Right cardiac atrium (tissue), 5 donors: ENCODE data around the gene TMEFF2. TPM values are rescaled to one million over a fixed set of nuclear protein-coding genes. Genes with fewer than 3 reads are reported as not detected.

Source experiments
- ATAC-seq, 2 donors: fragments of 200-7000 bp; cut with Tn5 transposase; one replicate each; pipeline versions ENCODE4 v1.8.0 to v1.9.1; 2020; ENCODE audit warnings: moderate library complexity in 2 of 2, mild to moderate bottlenecking in 1 of 2
- DNase-seq, 3 donors: peaks; one replicate each; pipeline ENCODE4 v3.0.0-alpha.2; 2020
- H3K27ac ChIP-seq: one replicate; pipeline ENCODE4 v1.5.1; 2013; ENCODE audit warnings: mild to moderate bottlenecking, low read length, control low read depth, moderate library complexity
- H3K27me3 ChIP-seq: one replicate; pipeline ENCODE4 v1.6.1; 2013; ENCODE audit not compliant: control insufficient read depth, insufficient read depth
- H3K4me1 ChIP-seq: one replicate; pipeline ENCODE4 v1.6.1; 2013; ENCODE audit warnings: low read length; ENCODE audit not compliant: control insufficient read depth, insufficient read depth
- H3K4me3 ChIP-seq: one replicate; pipeline ENCODE4 v1.5.1; 2013; ENCODE audit warnings: low read length, control low read depth
- H3K9me3 ChIP-seq: one replicate; pipeline ENCODE4 v1.6.1; 2013; ENCODE audit warnings: low read length; ENCODE audit not compliant: control insufficient read depth
- WGBS: extraction: QIAGEN DNeasy Blood & Tissue Kit; methylation state at CpG from one replicate; pipeline ENCODE4 v1.1.7; 2013; 5-methylcytosine and 5-hydroxymethylcytosine counted together
- intact Hi-C, 4 donors: fragments of 100-400 bp; cut with DNase I; formaldehyde crosslinking; loops; one replicate each; pipeline versions ENCODE4 v1.11.0 to v1.14.0; 2022 to 2023
- polyA plus RNA-seq: library from polyadenylated mRNA; stranded (reverse); fragments of 200-250 nt; gene quantifications from one replicate; pipeline ENCODE4 v1.2.3, GENCODE V29; 2013
- total RNA-seq, 4 donors: library from RNA; stranded (reverse); fragmentation: NEBNext Ultra II Directional; extraction: Animal tissue kit (Norgen Biotek cat#: 25700); gene quantifications; one replicate each; pipeline ENCODE4 v1.2.1, GENCODE V29; 2021
- donor health status: healthy with polysubstance abuse.
- donor health status: DM: no; HTN: yes; CAD: no.
- donor health status: DM: no; HTN: no; CAD: no.
- donor health status: DM: no; HTN: yes; CAD: no; lungs with severe emphysema.
- donor health status: DM: yes; HTN: yes; CAD: no.

TMEFF2 gene
- total and polyA plus RNA-seq, 5 donors = 0.14 to 3.3 (median 1.3) TPM

GRCh38 chr2:192203876-192204275 is 9.1 kb upstream of the TMEFF2 start:
- Histone ChIP-seq H3K27ac (no peak overlapping the region), H3K9me3 (no peaks in the 10 kb centered on the region), H3K4me1 (no peaks in the 10 kb centered on the region), H3K27me3 (no peaks in the 10 kb centered on the region), H3K4me3 (no peak overlapping the region)
- no peak for ATAC-seq
- no peak for DNase-seq
- WGBS = 86% methylated on average over 1 of the region's 1 CpG
- intact Hi-C loops = no loop called here

DNA sequence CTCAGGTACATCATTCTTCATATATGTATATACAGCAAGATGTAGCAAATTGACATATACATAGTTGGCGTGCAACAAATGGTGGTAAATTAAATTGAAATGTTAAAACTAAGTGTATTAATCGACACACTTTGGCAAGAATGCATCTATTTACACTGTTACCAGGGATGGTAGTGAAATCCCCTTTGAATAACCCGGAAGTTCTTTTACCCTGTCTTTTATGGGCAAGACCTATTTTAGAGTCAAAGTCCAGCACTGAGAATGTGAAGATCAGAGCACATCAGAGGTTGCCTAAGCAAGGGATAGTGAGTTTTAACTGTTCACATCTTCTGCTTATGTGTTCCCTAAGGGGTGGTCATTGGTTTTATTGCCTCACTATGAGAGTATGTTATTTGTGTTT is 7.6 kb upstream of the TMEFF2 start:
- intact Hi-C loops = no loop called here
- Histone ChIP-seq H3K4me1 (no peaks in the 10 kb centered on the region), H3K9me3 (no peaks in the 10 kb centered on the region), H3K27me3 (no peaks in the 10 kb centered on the region), H3K4me3 (no peak overlapping the region), H3K27ac (no peak overlapping the region)
- ATAC-seq (no peak), DNase-seq (no peak)
- WGBS = 92% methylated on average over 3 of the region's 3 CpGs

DNA sequence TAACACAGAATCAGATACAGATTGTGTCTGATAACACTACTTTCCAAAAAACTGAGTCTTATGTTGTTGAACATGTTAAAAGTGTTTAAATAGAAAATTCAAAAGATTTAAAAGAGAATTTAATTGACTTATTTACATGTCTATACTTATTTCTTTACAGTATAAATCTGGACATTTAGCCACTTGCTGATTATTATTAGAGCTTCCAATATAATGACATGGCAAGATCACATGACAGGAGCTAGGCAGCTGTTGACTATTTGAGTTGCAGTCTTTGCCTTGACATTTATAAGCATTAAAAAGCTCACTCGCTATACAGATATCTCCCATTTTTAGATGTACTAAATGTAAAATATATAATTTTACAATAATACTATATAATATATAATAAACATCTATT is 6.4 kb upstream of the TMEFF2 start:
- ATAC-seq (no peak), DNase-seq (no peak)
- no peak overlapping the region for H3K4me3 ChIP-seq
- WGBS = 95% methylated on average over 1 of the region's 1 CpG
- H3K27me3 ChIP-seq = no peaks in the 10 kb centered on the region
- H3K4me1 ChIP-seq = no peaks in the 10 kb centered on the region
- no peaks in the 10 kb centered on the region for H3K9me3 ChIP-seq
- intact Hi-C loops = no loop called here
- no peak overlapping the region for H3K27ac ChIP-seq

DNA sequence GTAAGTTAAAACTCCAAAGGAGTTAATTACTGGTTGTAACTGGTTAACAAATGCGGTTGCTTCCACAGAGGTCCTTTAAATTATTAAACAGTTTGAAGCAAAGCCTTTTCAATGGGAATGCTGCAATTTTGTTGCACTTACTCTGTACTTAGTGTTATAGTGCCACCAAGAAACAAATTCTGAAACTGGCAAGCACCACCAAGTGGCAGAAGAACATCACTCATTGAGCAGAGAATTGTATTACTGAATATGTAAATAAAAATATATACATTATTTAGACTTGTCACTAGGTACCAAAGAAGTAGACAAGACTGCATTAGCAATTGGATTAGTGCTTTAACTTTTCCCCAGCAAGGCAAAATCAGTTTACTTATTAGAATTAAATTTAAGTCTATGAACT is 2.6 kb upstream of the TMEFF2 start:
- intact Hi-C loops = no loop called here
- H3K27ac ChIP-seq = no peak overlapping the region
- no peaks in the 10 kb centered on the region for H3K27me3 ChIP-seq
- no peak for ATAC-seq
- H3K4me1 ChIP-seq = peaks cover 10% of the 10 kb centered on the region
- H3K4me3 ChIP-seq = no peak overlapping the region
- WGBS = 68% methylated on average over 1 of the region's 1 CpG
- DNase-seq = no peak
- no peaks in the 10 kb centered on the region for H3K9me3 ChIP-seq

GRCh38 chr2:192196421-192197194 is 1.9 kb upstream of the TMEFF2 start:
- Histone ChIP-seq H3K4me1 (peaks cover 10% of the 10 kb centered on the region), H3K4me3 (peak overlapping the region; percentile 64), H3K27me3 (no peaks in the 10 kb centered on the region), H3K27ac (no peak overlapping the region), H3K9me3 (no peaks in the 10 kb centered on the region)
- no peak for ATAC-seq
- no peak for DNase-seq
- WGBS = 9% methylated on average over 14 of the region's 14 CpGs
- intact Hi-C loops = no loop called here

GRCh38 chr2:192195548-192196418 is 1.1 kb upstream of the TMEFF2 start:
- intact Hi-C loops = no loop called here

DNA sequence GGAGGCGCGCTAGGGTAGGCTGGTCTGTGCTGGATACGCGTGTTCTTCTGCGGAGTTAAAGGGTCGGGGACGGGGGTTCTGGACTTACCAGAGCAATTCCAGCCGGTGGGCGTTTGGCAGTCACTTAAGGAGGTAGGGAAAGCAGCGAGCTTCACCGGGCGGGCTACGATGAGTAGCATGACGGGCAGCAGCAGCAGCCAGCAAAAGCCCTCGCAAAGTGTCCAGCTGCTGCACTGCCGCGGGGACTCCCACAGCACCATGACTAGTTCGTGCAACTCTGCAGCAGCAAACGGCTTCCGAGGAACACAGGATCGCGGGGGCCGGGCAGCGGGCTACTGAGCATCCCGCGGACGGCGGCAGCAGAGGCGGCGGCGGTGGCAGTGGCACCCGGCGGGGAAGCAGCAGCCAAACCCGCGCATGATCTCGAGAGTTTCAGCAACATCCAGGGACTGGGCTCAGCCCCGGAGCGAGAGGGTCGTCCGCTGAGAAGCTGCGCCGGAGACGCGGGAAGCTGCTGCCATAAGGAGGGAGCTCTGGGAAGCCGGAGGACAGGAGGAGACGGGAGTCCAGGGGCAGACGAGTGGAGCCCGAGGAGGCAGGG is 368 bp downstream of the TMEFF2 start:
- no peaks in the 10 kb centered on the region for H3K27me3 ChIP-seq
- peaks cover 10% of the 10 kb centered on the region for H3K4me1 ChIP-seq
- H3K9me3 ChIP-seq = no peaks in the 10 kb centered on the region
- ATAC-seq (peak; percentile 67 to 68), DNase-seq (peak; percentile 30 to 66 (median 61))
- intact Hi-C loops = no loop called here
- 1% methylated on average over 48 of the region's 48 CpGs for WGBS
- H3K4me3 ChIP-seq = peak overlapping the region; percentile 64
- no peak overlapping the region for H3K27ac ChIP-seq

More at GRCh38 chr2:192195548-192196418, 1.1 kb upstream of the TMEFF2 start:
- ATAC-seq (peak; percentile 22 to 35), DNase-seq (peak; percentile 12 to 50 (median 42))
- no peaks in the 10 kb centered on the region for H3K9me3 ChIP-seq
- H3K27ac ChIP-seq = no peak overlapping the region
- H3K4me3 ChIP-seq = peak overlapping the region; percentile 64
- no peaks in the 10 kb centered on the region for H3K27me3 ChIP-seq
- H3K4me1 ChIP-seq = peaks cover 10% of the 10 kb centered on the region
- whole genome bisulfite sequencing = under 1% methylated on average over 44 of the region's 44 CpGs

GRCh38 chr2:192190474-192190873 is 4.3 kb downstream of the TMEFF2 start:
- Histone ChIP-seq H3K27ac (no peak overlapping the region), H3K27me3 (no peaks in the 10 kb centered on the region), H3K4me1 (peaks cover 5% of the 10 kb centered on the region), H3K9me3 (no peaks in the 10 kb centered on the region), H3K4me3 (no peak overlapping the region)
- DNase-seq (no peak), ATAC-seq (no peak)
- 52% methylated on average over 1 of the region's 1 CpG for WGBS
- intact Hi-C loops = no loop called here

GRCh38 chr2:192186806-192187205 is 7.9 kb downstream of the TMEFF2 start:
- Histone ChIP-seq H3K4me1 (no peaks in the 10 kb centered on the region), H3K27ac (no peak overlapping the region), H3K4me3 (no peak overlapping the region), H3K9me3 (no peaks in the 10 kb centered on the region), H3K27me3 (no peaks in the 10 kb centered on the region)
- DNase-seq (no peak), ATAC-seq (no peak)
- 54% methylated on average over 5 of the region's 5 CpGs for WGBS
- intact Hi-C loops = no loop called here

DNA sequence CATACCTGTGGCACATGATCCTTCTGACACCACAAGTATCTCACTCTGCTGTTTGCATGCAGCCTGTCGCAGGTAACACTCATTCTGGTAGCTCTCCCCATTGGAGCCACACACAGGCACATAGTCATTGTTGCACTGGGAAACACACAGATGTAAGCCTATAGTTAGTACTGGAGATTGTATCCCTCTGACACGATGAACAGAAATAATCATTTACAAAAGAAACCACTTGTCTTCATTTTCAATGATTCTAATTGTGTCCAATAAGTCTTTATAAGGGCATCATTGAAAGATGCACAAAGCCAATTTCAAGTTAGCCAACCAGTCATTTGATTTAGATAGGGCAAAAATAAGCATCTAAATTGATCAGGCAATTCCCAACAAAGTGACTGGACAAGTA is 10.4 kb downstream of the TMEFF2 start:
- H3K9me3 ChIP-seq = no peaks in the 10 kb centered on the region
- H3K27ac ChIP-seq = no peak overlapping the region
- ATAC-seq (no peak), DNase-seq (no peak)
- intact Hi-C loops = no loop called here
- H3K4me1 ChIP-seq = no peaks in the 10 kb centered on the region
- no peak overlapping the region for H3K4me3 ChIP-seq
- H3K27me3 ChIP-seq = no peaks in the 10 kb centered on the region
- WGBS = 92% methylated on average over 2 of the region's 2 CpGs

DNA sequence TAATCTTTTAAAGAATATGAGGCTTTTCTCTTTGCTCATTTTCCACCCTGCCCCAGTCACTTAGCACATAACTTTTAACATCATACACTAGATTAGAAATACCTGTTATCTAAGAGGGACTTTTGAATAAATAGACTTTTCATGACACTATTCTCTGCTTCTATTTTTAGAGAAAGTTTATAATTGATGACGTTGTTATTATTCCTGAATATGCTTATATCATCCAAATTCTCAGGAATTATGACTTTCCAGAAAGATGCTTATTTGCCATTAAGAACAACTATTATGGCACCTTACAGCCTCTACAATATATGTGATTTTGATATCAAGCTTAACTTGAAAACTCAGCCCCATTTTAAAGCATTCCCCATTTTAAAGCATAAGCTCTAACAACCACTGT is 11.4 kb downstream of the TMEFF2 start:
- intact Hi-C loops = no loop called here
- Histone ChIP-seq H3K4me3 (no peak overlapping the region), H3K9me3 (no peaks in the 10 kb centered on the region), H3K27me3 (no peaks in the 10 kb centered on the region), H3K27ac (no peak overlapping the region), H3K4me1 (no peaks in the 10 kb centered on the region)
- 72% methylated on average over 1 of the region's 1 CpG for WGBS
- ATAC-seq (no peak), DNase-seq (no peak)
